Measurements from ENCODE around the gene ARHGEF9.

- TF ChIP-seq POLR2AphosphoS5 (IDR thresholded peaks at IDR 0.05; ENCODE audit: borderline replicate concordance, low read depth, low read length) (no peak), EZH2 (IDR thresholded peaks at IDR 0.05) (no peak), FOXP2 (optimal IDR thresholded peaks at IDR 0.05; ENCODE audit: control extremely low read depth, extremely low read length, insufficient read depth) (no peak)
Observed at GRCh38 chrX:63686878-63687714, 97.9 kb downstream of the ARHGEF9 start.

Data from SK-N-MC (cell line).